ENCODE measurements around the gene RRP1.

Gene RRP1

GRCh38 chr21:43809853-43810504 is 20.6 kb downstream of the RRP1 start:
- H3K4me3 ChIP-seq (ENCODE audit: low read depth, low read length, poor library complexity, severe bottlenecking), result peak overlapping the region; percentile 66
- peaks cover 11% of the 10 kb centered on the region; the same call in 1 of the 2 replicates for H3K36me3 ChIP-seq (ENCODE audit: insufficient read depth, low read length)
- H3K79me2 ChIP-seq (ENCODE audit: insufficient read depth, low read length), result no peaks in the 10 kb centered on the region
- no peak overlapping the region for H2AFZ ChIP-seq (ENCODE audit: low read length)
- no peaks in the 10 kb centered on the region for H3K9me3 ChIP-seq (ENCODE audit: low read length)
- H3K4me1 ChIP-seq (ENCODE audit: insufficient read depth, low read length, severe bottlenecking), result peaks cover 69% of the 10 kb centered on the region
- no peaks in the 10 kb centered on the region for H3K9me2 ChIP-seq (ENCODE audit: low read depth, low read length)
- H3K27me3 ChIP-seq (ENCODE audit: insufficient read depth, low read length), result no peaks in the 10 kb centered on the region
- H4K20me1 ChIP-seq (ENCODE audit: insufficient read depth, low read length), result no peaks in the 10 kb centered on the region
- H3K9ac ChIP-seq (ENCODE audit: low read length), result peak overlapping the region; percentile 89
- TF ChIP-seq CTCF (IDR thresholded peaks at IDR 0.05; ENCODE audit: low read length) (no peak), EZH2 (IDR thresholded peaks at IDR 0.05; ENCODE audit: borderline replicate concordance, low read length) (no peak)
- H3F3A ChIP-seq (ENCODE audit: insufficient read depth, low read length), result no peaks in the 10 kb centered on the region
- peak overlapping the region; percentile 88 for H3K4me2 ChIP-seq (ENCODE audit: low read length)
- H3K27ac ChIP-seq (ENCODE audit: low read depth, low read length, poor library complexity, severe bottlenecking), result peak overlapping the region; percentile 99

- H4K20me1 ChIP-seq (ENCODE audit: insufficient read depth, low read length), result no peaks in the 10 kb centered on the region
- H2AFZ ChIP-seq (ENCODE audit: low read length), result no peak overlapping the region
- H3K4me3 ChIP-seq (ENCODE audit: low read depth, low read length, poor library complexity, severe bottlenecking), result peak overlapping the region; percentile 66
- H3K36me3 ChIP-seq (ENCODE audit: insufficient read depth, low read length), result peaks cover 11% of the 10 kb centered on the region; the same call in 1 of the 2 replicates
- no peaks in the 10 kb centered on the region for H3K27me3 ChIP-seq (ENCODE audit: insufficient read depth, low read length)
- H3K9ac ChIP-seq (ENCODE audit: low read length), result peak overlapping the region; percentile 89; the same call in 1 of the 2 replicates
- H3K79me2 ChIP-seq (ENCODE audit: insufficient read depth, low read length), result no peaks in the 10 kb centered on the region
- peak overlapping the region; percentile 88 for H3K4me2 ChIP-seq (ENCODE audit: low read length)
- peak overlapping the region; percentile 99 for H3K27ac ChIP-seq (ENCODE audit: low read depth, low read length, poor library complexity, severe bottlenecking)
- peak; percentile 95 for TF ChIP-seq CTCF (IDR thresholded peaks at IDR 0.05; ENCODE audit: low read length)
- TF ChIP-seq EZH2 (IDR thresholded peaks at IDR 0.05; ENCODE audit: borderline replicate concordance, low read length), result no peak
- H3K4me1 ChIP-seq (ENCODE audit: insufficient read depth, low read length, severe bottlenecking), result peaks cover 66% of the 10 kb centered on the region
- H3K9me2 ChIP-seq (ENCODE audit: low read depth, low read length), result no peaks in the 10 kb centered on the region
- no peaks in the 10 kb centered on the region for H3F3A ChIP-seq (ENCODE audit: insufficient read depth, low read length)
- H3K9me3 ChIP-seq (ENCODE audit: low read length), result no peaks in the 10 kb centered on the region
Observed at GRCh38 chr21:43810505-43811261, 21.3 kb downstream of the RRP1 start.

- H3F3A ChIP-seq (ENCODE audit: insufficient read depth, low read length), result no peaks in the 10 kb centered on the region
- no peaks in the 10 kb centered on the region for H3K9me3 ChIP-seq (ENCODE audit: low read length)
- H2AFZ ChIP-seq (ENCODE audit: low read length), result no peak overlapping the region
- no peak overlapping the region; the same call in 1 of the 2 replicates for H3K4me2 ChIP-seq (ENCODE audit: low read length)
- no peaks in the 10 kb centered on the region for H3K79me2 ChIP-seq (ENCODE audit: insufficient read depth, low read length)
- peaks cover 61% of the 10 kb centered on the region for H3K4me1 ChIP-seq (ENCODE audit: insufficient read depth, low read length, severe bottlenecking)
- TF ChIP-seq CTCF (IDR thresholded peaks at IDR 0.05; ENCODE audit: low read length) (no peak), EZH2 (IDR thresholded peaks at IDR 0.05; ENCODE audit: borderline replicate concordance, low read length) (no peak)
- H4K20me1 ChIP-seq (ENCODE audit: insufficient read depth, low read length), result no peaks in the 10 kb centered on the region
- no peaks in the 10 kb centered on the region for H3K27me3 ChIP-seq (ENCODE audit: insufficient read depth, low read length)
- peaks cover 3% of the 10 kb centered on the region; the same call in 1 of the 2 replicates for H3K36me3 ChIP-seq (ENCODE audit: insufficient read depth, low read length)
- no peaks in the 10 kb centered on the region for H3K9me2 ChIP-seq (ENCODE audit: low read depth, low read length)
- no peak overlapping the region for H3K4me3 ChIP-seq (ENCODE audit: low read depth, low read length, poor library complexity, severe bottlenecking)
- H3K27ac ChIP-seq (ENCODE audit: low read depth, low read length, poor library complexity, severe bottlenecking), result no peak overlapping the region
- H3K9ac ChIP-seq (ENCODE audit: low read length), result no peak overlapping the region
Observed at GRCh38 chr21:43811262-43812105, 22.1 kb downstream of the RRP1 start.

Data from OCI-LY1 (cell line).